Measurements from ENCODE around the gene MBD1.
A peak's percentile ranks its signal among the peaks of the same experiment; 100 is the strongest.
"Not testable (repeated sequence)": the region's sequence is repeated elsewhere in the genome, so short reads cannot be mapped to it uniquely, and the experiment has no call there.

Gene MBD1

DNA sequence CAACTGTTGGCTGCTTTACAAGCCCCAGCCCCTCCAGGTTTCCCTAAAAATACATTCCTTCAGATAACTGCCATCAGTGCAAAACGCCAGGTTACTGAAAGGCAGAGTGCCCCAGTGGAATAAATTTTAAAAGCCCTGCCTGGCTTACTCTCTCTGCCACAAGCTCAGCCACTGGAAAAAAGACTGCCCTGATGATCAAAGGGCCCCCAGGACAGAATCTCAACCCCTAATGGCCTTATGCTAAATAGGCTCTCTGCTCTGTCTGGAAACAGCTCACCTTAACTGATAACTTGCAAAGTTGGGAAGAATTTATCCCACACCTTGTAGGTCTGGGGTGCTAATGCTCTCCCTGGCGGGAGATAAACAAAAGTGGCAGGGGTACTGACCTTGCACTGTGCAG lies 48.9 kb downstream of the MBD1 start:
- H3K36me3 Mint-ChIP-seq (ENCODE audit: low read depth), result peaks cover 8% of the 10 kb centered on the region
- H3K4me3 Mint-ChIP-seq, result no peak overlapping the region
- H3K9me3 Mint-ChIP-seq, result peaks cover 5% of the 10 kb centered on the region
- peaks cover 7% of the 10 kb centered on the region for H3K27me3 Mint-ChIP-seq (ENCODE audit: low read depth)
- TF ChIP-seq, protein P1, sequence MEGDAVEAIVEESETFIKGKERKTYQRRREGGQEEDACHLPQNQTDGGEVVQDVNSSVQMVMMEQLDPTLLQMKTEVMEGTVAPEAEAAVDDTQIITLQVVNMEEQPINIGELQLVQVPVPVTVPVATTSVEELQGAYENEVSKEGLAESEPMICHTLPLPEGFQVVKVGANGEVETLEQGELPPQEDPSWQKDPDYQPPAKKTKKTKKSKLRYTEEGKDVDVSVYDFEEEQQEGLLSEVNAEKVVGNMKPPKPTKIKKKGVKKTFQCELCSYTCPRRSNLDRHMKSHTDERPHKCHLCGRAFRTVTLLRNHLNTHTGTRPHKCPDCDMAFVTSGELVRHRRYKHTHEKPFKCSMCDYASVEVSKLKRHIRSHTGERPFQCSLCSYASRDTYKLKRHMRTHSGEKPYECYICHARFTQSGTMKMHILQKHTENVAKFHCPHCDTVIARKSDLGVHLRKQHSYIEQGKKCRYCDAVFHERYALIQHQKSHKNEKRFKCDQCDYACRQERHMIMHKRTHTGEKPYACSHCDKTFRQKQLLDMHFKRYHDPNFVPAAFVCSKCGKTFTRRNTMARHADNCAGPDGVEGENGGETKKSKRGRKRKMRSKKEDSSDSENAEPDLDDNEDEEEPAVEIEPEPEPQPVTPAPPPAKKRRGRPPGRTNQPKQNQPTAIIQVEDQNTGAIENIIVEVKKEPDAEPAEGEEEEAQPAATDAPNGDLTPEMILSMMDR (IDR thresholded peaks at IDR 0.05; ENCODE audit: unreplicated experiment in 3 of 3), result no peak
- peak overlapping the region; percentile 13 to 23 (median 16) for H3K27ac Mint-ChIP-seq
- peaks cover 5% of the 10 kb centered on the region for H3K4me1 Mint-ChIP-seq

DNA sequence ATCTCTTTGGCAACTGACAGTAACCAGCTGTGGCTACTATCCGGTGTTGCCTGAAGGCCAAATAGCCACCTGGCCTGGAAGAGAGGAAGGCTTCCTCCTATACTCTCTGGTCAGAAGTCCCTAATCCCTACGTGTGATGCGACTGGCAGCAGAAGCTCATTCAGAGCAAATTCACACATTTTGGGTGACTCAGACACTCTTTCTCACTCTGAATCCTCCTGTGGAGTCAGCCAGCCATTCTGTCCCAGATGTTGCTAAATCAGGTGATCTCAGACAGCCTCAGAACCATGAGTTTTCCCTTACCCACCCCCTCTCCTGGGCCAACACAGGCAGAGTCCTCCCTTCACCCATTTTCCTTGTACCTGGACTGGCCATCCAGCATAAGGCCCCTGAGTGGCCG lies 49.7 kb downstream of the MBD1 start:
- TF ChIP-seq, protein P1 (IDR thresholded peaks at IDR 0.05; ENCODE audit: unreplicated experiment in 3 of 3), result no peak
- Mint-ChIP-seq H3K4me3 (no peak overlapping the region), H3K36me3 (ENCODE audit: low read depth) (peaks cover 9% of the 10 kb centered on the region), H3K9me3 (peaks cover 7% of the 10 kb centered on the region), H3K27ac (peak overlapping the region in 2 of 3 experiments; percentile 16 to 23), H3K27me3 (ENCODE audit: low read depth) (peaks cover 7% of the 10 kb centered on the region), H3K4me1 (peaks cover 5% of the 10 kb centered on the region)

DNA sequence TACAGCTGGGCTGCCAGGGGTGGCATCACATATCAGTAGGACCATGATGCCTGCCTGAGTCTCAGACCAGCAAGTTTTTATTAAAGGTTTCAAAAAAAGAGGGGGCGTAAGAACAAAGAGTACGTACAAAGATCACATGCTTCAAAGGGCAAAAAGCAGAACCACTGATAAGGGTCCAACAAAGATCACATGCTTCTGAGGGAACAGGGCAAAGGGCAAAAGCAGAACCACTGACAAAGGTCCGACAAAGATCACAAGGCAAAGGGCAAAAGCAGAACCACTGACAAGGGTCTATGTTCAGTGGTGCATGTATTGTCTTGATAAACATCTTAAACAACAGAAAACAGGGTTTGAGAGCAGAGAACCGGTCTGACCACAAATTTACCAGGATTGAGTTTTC lies 61.1 kb downstream of the MBD1 start:
- H3K36me3 Mint-ChIP-seq (ENCODE audit: low read depth), result peaks cover 17% of the 10 kb centered on the region
- not testable (repeated sequence) for H3K4me1 Mint-ChIP-seq, H3K27ac Mint-ChIP-seq, H3K4me3 Mint-ChIP-seq
- peaks cover 38% of the 10 kb centered on the region for H3K27me3 Mint-ChIP-seq (ENCODE audit: low read depth)
- H3K9me3 Mint-ChIP-seq, result peaks cover 32% of the 10 kb centered on the region

Measured in nephron (organoid).